ENCODE data around the gene LY86. TPM values are rescaled to one million over a fixed set of nuclear protein-coding genes. Genes with fewer than 3 reads are reported as not detected.
A peak's percentile ranks its signal among the peaks of the same experiment; 100 is the strongest.

Gene LY86
- total RNA-seq: not detected in 2 replicates
- long read RNA-seq: 0 reads

DNA sequence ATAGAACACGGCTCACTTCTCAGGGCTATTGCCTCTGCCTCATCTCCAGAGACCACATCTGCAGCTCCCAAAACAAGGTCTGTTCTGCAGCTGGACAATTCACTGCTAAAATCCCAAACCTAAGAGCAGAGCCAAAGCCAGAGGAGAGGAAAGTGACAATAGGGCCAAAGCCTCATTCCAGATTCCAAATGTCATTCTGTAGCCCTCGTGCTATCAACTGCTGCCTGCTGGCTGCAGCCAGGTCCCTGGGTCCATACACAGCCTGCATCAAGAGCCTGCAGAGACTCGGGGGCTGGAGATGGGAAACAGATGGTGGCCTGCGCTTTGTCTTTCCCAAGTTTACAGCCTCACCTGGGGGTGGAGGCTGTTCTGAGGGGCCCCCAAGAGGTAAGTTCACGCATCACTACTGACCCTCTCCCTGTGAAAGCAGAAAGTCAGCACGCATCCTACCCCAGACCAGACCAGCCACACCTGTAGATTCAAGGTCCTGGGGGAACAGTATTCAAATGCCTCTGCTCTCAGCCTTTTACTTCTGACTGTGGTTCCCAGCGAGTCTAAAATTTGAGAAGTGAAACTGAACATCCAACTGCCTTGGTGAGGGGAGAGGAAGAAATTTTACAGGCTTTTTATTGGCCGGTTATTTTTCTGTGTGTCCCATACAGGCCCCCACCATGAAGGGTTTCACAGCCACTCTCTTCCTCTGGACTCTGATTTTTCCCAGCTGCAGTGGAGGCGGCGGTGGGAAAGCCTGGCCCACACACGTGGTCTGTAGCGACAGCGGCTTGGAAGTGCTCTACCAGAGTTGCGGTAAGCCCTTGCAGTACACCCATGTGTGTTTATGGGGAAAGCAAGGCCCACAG lies at the start of gene LY86:
Gene LY86, plus strand, starts transcription at position 657 of the 860 bp plus-strand sequence. Its CDS starts 15 bp downstream, at position 672.
- no peak for DNase-seq (ENCODE audit: low read depth, low spot score)
- no peaks in the 10 kb centered on the region for H3K36me3 Mint-ChIP-seq (ENCODE audit: low read depth)
- H3K4me1 Mint-ChIP-seq: no peaks in the 10 kb centered on the region
- peak within 1 kb of the TSS; percentile 28 for H3K27ac Mint-ChIP-seq (ENCODE audit: unreplicated experiment)
- H3K27me3 Mint-ChIP-seq (ENCODE audit: low read depth): no peaks in the 10 kb centered on the region
- TF ChIP-seq, protein P1, sequence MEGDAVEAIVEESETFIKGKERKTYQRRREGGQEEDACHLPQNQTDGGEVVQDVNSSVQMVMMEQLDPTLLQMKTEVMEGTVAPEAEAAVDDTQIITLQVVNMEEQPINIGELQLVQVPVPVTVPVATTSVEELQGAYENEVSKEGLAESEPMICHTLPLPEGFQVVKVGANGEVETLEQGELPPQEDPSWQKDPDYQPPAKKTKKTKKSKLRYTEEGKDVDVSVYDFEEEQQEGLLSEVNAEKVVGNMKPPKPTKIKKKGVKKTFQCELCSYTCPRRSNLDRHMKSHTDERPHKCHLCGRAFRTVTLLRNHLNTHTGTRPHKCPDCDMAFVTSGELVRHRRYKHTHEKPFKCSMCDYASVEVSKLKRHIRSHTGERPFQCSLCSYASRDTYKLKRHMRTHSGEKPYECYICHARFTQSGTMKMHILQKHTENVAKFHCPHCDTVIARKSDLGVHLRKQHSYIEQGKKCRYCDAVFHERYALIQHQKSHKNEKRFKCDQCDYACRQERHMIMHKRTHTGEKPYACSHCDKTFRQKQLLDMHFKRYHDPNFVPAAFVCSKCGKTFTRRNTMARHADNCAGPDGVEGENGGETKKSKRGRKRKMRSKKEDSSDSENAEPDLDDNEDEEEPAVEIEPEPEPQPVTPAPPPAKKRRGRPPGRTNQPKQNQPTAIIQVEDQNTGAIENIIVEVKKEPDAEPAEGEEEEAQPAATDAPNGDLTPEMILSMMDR (conservative IDR thresholded peaks at IDR 0.05): no peak
- no peak within 1 kb of the TSS for H3K4me3 Mint-ChIP-seq
- peaks cover 2% of the 10 kb centered on the region for H3K9me3 Mint-ChIP-seq

DNA sequence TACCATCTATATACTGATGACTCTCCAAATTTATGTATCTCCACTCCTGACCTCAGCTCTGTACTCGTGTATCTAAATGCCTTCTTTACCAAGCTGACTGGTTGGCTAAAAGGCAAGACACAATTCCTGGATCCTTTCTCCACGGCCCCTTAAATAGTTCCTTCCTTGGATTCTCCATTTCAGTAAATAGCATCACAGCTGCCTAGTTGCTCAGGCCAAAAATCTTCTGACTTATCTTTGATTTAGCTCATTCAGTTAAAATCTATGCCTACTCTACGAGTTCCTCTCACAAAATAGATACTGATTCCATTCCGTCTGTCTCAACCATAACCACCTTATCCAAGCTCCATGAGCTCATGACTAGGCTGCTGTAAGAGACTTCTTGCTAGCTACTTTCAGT lies 49.5 kb upstream of the LY86 start:
- Mint-ChIP-seq H3K36me3 (ENCODE audit: low read depth) (peaks cover 2% of the 10 kb centered on the region), H3K4me1 (no peaks in the 10 kb centered on the region), H3K9me3 (peaks cover 8% of the 10 kb centered on the region), H3K27me3 (ENCODE audit: low read depth) (peaks cover 47% of the 10 kb centered on the region), H3K4me3 (no peak overlapping the region), H3K27ac (ENCODE audit: unreplicated experiment) (no peak overlapping the region)
- DNase-seq (ENCODE audit: low read depth, low spot score): no peak
- TF ChIP-seq, protein P1 (conservative IDR thresholded peaks at IDR 0.05): no peak

DNA sequence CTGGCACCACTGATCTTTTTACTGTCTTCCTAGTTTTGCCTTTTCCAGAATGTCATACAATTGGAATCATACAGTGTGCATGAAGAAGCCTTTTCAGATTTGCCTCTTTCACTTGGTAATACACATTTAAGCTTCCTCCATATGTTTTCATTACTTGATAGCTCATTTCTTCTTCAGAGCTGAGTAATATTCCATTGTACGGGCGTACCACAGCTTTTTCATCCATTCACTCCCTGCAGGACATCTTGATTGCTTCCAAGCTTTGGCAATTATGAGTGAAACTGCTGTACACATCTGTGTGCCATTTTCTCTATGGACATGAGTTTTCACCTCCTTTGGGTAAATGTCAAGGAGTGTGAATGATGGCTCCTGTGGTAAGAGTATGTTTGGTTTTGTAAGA lies 46.2 kb upstream of the LY86 start:
- TF ChIP-seq, protein P1 (conservative IDR thresholded peaks at IDR 0.05): no peak
- peaks cover 2% of the 10 kb centered on the region for H3K36me3 Mint-ChIP-seq (ENCODE audit: low read depth)
- peaks cover 75% of the 10 kb centered on the region for H3K27me3 Mint-ChIP-seq (ENCODE audit: low read depth)
- peaks cover 8% of the 10 kb centered on the region for H3K9me3 Mint-ChIP-seq
- no peak overlapping the region for H3K27ac Mint-ChIP-seq (ENCODE audit: unreplicated experiment)
- no peak for DNase-seq (ENCODE audit: low read depth, low spot score)
- no peak overlapping the region for H3K4me3 Mint-ChIP-seq
- peaks cover 5% of the 10 kb centered on the region for H3K4me1 Mint-ChIP-seq

DNA sequence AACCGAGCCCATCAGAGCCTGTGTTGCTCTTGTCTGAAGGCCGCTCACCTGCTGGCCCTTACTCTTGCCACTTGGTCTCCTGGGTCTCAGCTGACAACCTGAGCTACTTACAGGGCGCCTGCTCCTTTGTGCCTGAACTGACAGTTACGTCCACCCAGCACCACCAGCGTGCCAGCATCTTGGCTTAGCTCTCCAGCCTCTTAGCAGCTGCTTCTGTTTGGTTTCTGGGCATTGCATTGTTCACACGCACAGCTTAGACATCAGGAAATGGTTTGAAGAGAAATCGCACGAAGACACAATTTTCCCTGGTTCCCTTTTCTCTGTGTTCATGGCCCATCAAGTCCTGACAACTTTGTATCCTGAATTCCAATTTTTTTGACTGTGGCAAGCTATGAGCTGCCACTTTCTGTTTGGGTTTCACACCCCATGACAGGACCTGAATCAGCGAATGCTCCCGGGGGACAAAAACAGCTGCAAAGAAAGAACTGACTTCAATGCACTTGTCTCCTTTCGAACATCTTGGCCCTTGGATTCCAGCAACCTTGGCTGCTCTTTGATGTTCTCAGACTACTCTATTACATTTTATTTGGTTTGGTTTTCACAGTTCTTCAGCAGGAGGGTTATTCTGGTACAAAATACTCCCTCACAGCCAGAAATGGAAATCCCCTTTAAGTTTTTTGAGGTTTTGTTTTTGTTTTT lies 45.2 kb upstream of the LY86 start:
- Mint-ChIP-seq H3K27ac (ENCODE audit: unreplicated experiment) (no peak overlapping the region), H3K27me3 (ENCODE audit: low read depth) (peaks cover 78% of the 10 kb centered on the region), H3K9me3 (peaks cover 8% of the 10 kb centered on the region)

DNA sequence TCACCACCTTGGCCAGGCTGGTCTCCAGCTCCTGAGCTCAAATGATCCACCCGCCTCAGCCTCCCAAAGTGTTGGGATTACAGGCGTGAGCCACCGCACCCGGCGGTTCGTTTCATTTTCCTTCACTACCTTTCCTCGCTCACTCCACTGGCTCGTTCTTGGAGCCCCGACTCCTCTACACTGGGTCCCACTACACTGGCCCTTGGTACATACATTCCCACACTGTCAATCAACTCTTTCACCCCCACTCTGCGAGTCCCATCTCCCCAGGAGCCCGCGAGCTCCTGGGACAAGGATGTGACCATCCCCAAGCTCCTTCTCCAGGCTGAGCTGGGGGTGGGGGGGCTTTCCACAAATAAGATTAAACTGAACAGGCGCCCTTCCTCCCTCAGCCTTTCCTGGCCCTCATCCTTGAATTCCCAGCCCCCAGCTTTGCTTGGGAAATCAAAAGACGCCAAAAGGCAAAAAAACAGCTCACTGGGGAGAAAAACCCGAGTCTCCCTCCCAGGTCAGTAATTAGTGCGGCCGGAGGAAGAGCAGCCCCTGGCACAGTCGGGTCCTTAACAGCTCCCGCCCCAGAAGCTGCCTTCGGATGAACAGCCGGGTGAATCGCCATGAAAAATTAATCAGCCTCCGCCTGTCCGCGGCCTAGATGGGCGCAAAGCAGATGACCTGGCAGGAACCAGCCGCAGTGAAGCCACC lies 42.8 kb upstream of the LY86 start:
- no peak for DNase-seq (ENCODE audit: low read depth, low spot score)
- Mint-ChIP-seq H3K9me3 (peaks cover 8% of the 10 kb centered on the region), H3K4me3 (peak overlapping the region; percentile 74), H3K27ac (ENCODE audit: unreplicated experiment) (no peak overlapping the region), H3K4me1 (peaks cover 5% of the 10 kb centered on the region), H3K27me3 (ENCODE audit: low read depth) (peaks cover 71% of the 10 kb centered on the region), H3K36me3 (ENCODE audit: low read depth) (peaks cover 2% of the 10 kb centered on the region)
- TF ChIP-seq, protein P1 (conservative IDR thresholded peaks at IDR 0.05): no peak

More for the DNA sequence above, 45.2 kb upstream of the LY86 start:
- peaks cover 5% of the 10 kb centered on the region for H3K4me1 Mint-ChIP-seq
- DNase-seq (ENCODE audit: low read depth, low spot score): no peak
- H3K36me3 Mint-ChIP-seq (ENCODE audit: low read depth): peaks cover 2% of the 10 kb centered on the region
- no peak overlapping the region for H3K4me3 Mint-ChIP-seq
- TF ChIP-seq, protein P1 (conservative IDR thresholded peaks at IDR 0.05): no peak
